CD4-positive, alpha-beta T cell treated with Interleukin-4 for 4 hours (primary cell): ENCODE data around the gene HLTF.

Source experiments
- DNase-seq: peaks from one replicate; pipeline ENCODE4 v3.0.0-alpha.2; 2020

HLTF gene

DNA sequence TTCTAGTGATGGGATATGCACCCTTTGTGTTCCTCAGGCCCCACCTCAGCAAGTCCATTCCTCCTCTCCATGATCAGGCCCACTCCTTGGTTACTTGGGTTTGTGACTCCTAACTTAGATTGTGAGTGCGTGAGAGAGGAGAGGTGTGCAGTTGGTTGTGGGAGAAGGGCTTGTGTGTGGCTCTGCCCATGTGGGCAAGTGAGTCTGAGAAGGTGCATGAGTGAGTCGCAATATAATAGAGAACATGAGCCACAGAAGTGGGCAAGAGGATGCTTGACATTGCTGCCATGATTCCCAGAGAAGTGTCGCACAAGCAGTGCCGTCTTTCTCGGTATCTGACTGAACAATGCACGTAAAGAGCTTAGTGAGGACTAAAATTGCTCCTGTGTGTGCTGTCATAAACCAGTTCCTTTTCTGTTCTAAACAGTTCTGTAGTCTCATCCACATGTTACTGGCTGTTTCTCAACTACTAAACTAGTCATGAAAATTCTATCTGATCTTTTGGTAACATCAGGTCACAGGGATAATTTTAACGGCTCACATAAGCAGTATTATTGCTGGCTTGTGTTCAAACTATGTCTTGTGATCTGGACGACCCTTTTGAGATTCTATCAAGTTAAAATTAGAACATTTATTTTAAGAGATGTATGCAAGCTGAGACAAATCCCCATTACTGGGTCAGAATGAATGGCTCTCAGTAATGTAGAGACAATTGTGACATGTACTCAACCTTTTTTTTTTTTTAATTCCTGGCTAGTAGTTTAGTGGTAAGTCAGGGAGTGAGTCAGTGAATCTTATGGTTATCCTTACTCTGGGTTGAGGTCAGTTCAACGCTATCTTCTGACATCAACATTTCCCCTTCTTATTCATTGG lies 69.4 kb downstream of the HLTF start:
- DNase-seq, result peak; percentile 13

DNA sequence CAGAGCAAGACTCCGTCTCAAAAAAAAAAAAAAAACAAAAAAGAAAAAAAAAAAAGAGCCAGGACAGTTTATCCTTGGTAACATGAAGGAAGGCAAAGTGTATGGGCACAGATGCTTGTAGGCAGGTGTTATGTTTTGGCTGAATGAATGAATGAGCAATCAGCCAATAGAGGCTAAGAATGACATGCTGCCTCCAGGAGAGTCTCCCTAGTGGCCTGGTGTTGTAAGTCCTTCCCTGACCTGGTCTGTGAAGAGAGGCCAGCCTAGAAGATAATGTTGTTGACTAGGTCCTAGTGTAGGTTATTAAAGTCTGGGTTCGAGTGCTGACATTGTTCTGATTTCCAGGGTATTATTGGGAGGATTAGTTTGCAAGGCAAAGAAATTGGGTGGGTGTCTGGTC lies 70.1 kb downstream of the HLTF start:
- no peak for DNase-seq

DNA sequence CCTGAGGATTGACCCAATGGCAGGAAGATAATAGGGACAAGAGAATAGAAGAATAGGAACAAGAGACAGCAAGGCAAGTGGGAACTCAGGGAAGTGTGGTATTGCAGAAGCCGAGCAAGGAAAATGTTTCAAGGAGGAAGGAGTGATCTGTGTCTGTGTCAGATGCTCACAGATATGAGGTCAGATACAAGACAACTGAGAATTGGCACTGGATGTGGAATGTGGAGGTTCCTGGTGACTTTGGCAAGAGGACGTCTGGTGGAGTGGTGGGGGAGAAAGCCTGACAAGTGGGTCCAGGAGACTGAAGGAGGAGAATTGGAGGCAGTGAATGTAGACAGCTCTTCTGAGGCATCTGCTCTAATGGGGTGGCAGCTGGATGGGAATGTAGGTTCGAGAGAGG lies 70.9 kb downstream of the HLTF start:
- DNase-seq, result no peak

DNA sequence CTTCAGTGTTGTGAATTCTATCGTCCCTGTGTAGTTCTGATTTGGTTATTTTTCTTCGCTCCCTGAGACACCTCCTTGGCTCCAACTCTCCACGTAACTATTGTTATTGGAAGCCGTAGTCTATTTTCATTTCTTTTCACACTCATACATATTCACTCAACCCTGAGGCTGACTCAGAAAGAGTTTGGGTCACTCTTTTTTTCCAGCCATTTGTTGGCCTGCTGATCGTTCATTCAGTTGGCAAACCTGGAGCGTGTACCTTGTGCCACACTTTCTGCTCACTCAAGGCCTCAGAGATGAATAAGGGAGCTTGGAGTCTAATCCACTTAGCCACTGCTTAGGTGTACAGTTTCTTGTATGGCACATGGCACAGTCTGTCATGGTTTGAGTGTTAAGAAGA lies 72.6 kb downstream of the HLTF start:
- DNase-seq, result no peak

DNA sequence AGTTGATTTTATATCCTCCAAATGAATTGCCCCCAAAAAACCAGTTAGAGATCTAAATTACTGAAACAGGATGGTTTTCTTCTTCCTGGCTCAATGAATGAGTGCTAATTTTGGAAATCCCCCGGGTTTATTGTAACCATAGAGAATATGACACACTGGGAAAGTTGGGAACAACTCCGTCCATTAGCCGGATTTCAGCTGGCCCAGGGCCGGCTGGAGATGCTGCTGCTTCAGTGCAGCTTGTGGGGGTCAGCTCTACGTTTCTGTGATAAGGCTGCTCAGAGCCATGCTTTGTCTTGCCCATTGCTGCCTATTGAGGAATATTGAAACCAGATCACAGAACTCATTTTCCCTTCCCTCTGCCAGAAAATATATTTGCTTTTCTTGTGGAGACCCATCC lies 74.7 kb downstream of the HLTF start:
- no peak for DNase-seq

DNA sequence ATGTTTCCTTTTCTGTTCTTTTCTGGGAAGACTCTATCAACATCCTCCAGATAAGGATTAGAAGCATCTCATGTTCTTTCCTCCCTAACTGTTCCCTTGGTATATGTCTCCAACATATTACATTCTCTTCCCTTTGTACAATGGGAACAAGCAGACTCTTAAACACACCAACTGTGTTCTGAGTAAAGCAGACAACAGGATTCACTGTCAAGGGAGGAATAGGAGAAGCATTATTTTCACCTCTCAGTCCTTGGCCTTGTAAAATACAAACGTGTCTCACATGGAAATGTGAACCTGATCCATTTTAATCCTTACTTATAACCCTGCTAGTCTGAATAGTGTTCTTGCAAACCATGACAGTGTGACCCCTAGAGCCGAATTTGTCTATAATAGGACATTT lies 75.4 kb downstream of the HLTF start:
- no peak for DNase-seq

DNA sequence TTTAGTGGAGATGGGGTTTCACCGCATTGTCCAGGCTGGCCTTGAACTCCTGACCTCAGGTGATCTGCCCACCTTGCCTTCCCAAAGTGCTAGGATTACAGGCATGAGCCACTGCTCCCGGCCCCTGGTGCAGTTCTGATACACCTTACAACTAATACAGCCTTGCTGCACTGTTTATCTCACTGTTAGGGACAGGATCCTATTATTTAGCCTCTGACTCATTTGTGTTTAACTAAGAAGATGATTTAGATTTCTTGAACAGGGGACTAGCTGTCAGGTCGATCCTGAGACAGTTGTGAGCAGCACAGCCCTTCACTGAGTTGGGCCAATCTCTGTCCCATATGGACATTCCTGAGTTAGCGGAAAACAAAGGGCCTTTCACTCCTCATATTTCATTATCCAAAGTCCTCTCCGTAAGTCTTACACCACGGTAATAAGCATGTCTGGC lies 75.8 kb downstream of the HLTF start:
- DNase-seq, result no peak

DNA sequence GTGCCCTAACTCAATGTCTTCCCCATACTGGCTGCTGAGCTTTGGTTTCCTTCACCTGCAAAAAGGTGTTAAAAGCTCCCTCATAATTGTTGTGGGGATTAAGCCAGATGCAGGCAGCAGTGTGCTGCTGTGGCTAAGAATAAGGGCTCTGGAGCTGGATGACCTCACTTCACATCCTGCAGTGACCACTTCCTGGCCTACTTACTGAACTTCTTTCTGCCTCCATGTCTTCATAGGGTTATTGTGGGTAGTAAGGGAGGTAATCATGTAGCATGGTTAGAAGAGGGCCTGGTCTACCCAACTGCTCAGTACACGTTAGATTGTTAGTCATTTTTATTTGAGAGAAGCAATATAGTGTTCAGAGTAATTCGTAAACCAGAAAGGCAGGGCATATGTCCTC lies 76.6 kb downstream of the HLTF start:
- DNase-seq, result peak; percentile 74

DNA sequence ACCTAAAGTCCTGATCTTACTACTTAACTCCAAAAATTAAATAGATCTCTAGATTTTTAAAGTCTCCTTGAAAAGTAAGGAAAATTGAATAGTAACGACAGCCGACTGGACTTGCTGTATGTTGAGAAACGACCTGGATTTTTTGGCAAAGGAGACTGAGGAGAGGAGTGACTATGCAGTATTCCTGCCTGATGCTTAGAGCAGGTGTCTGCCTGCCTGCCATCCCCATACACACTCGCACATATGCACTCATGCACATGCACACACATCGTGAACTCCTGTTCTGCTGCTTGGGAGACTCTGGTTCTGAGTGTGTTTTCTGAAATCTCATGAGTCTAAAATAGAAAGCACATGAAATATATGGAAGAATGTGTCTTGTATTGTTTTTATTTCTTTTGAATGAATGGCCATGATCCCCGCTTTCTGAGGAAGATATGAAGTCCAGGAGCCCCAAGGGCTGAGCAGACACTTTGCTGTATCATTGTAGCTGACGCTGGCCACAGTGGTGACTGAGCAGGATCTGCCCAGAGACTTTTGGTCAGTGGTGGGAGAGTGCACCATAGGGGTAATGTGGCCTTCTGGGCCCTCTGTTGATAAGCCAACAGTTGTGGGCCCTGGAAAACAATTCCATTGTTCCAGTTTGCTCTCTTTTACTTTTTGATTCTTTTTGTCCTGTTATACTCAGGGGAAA lies 78.6 kb downstream of the HLTF start:
- DNase-seq, result no peak

DNA sequence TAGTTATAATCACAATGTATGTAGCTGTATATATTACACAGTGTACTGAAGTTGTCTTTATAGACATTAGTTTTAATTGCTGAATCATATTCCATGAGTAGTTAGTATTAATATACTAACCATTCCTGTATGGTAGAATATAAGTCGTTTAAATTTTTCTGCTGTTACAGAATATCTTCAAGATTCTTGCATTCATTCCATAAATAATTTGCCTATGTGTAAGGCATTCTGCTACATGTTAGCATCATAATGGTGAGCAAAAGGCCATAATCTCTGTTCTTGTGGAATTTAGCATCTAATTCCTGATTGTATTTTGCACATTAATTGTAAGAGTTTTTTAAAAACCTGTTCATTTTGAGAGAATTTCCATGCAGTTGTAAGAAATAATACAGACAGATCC lies 80.9 kb downstream of the HLTF start:
- DNase-seq, result no peak

DNA sequence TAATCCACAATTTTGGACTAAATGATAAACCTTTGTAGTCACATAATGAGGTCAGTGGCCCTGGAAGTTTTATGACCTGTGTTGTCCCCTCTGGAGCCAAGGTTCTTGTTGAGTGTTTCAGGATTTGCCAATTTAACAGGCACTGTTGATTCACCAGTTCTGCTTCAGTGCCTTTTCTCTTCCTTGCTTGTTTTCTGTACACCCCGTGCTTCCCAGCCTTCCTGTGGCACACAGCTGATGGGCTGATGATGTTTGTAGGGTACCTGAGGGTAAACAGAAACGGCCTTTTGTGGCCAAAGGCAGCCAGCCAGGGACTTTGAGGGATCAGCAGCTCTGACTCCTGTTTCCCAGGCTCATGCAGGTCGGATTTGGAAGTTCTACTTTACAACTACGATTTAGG lies 81.7 kb downstream of the HLTF start:
- no peak for DNase-seq

DNA sequence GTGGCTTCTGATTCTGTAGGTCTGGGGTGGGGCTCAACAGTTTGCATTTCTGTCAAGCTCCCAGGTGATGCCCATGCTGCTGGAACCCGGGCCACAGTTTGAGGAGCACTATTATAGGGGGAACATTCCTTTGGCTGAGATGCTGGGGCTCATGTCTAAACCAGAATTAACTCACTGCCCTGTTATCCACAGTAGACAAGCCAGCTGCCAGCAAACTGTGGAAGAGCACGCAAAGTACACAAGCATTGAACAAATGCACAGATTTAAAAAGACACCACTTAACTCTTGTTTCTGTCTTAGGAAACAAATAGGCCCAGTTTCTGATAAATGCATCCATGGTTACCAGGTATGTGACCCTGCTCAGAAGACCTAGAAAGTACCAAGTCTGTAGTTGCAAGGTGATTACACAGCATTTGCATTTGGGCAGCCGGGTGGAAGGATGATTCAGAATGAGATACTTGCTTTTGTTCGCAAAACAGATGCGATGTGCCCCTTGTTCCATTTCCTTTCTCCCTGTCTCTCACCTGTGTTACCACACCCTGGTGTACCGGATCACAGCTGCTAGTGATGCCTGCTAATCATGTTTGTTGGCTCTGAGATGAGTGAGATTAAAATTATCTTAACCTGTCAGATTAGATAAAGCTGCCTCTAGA lies 82.6 kb downstream of the HLTF start:
- peak; percentile 60 for DNase-seq

DNA sequence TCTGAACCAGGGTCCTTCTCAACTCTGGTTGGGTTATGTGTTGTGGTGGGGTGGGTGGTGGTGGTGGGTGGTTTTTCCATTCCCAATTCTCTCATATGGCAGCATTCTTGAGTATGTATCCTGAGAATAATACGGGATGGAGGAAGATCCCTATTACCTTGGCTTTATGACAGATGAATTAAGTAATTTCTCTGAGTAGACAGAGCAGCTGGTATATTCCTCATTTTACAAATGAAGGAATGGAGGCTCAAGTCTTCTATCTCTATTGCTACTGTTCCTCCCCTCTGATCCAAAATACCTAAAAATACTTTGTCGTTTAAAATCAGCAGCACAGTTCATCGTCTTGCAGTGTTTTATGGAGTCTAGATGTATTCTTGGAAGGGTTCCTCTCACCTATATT lies 84.6 kb downstream of the HLTF start:
- DNase-seq, result no peak

DNA sequence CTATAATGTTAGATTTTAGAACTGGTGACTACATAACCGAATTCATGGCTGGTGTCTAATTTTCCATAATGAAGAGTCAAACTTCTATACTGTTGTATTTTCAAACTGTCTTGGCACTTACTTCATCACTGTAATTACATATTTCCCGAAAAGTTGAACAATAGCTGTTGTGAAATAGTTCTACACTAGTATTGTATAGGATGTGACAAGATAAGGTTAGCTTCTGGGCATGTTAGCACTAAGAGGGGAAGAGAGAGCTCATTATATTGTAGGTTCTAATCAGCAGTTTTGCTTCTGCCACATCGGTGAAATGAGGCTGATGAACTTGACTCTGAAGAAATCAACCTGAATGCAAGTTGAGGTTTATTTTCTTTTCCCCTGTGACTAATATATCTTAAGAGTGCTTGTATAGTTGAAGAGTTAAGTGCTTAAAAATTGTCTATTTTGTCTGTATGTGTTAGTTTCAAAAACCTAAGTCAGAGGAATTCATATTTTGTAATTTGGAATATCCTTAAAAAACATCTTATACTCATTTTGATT lies 86.1 kb downstream of the HLTF start:
- no peak for DNase-seq

DNA sequence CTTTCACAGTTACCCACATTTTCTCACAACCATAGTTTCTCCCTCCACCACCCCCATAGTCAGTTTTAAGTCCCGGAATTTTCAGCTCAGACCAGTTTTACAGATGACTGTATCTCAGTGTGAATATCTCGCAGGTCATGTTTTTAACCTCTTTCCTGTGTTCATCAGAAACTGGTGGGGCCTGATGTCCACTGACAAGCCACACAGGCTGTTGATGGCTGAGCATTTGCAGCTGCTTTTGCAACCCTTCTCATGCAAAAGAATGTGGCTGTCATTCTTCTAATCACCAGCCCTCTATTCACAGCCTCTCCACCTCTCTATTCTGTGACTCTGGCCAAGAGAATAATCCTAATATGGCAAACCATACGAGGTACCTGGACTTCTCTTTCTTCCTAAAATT lies 86.5 kb downstream of the HLTF start:
- no peak for DNase-seq

DNA sequence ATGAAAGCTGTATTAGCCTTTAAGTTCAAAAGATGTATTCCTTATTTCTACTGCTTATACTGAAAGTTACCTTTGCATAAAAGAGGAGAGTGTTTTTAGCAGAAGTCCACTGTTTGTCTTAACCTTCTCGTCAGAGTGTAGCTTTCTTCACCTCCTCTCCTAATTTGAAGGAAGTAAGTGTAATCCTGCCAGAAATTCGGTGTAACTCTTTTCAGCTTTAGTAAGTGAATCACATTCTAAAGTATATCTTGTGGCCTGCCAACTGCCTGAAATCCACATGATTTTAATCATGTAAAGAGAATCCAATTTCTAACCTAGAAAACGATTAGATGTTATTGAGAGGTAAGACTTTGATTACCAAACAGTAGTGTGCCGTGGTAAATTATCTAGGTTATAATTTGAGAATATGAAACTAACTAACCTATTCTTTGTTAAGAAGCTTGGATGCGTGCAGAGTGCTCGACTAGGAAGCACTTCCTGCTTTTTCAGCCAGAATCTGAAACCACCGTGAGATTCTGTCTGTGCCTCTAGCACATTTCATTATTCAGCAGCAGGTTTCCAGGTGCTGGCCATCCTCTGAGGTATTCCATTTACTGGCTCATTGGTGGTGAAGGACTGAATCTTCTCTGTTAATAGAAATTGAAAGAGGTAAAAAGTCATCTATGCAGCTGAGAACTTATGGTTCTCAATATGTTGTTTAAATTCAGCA lies 87.5 kb downstream of the HLTF start:
- DNase-seq, result no peak

DNA sequence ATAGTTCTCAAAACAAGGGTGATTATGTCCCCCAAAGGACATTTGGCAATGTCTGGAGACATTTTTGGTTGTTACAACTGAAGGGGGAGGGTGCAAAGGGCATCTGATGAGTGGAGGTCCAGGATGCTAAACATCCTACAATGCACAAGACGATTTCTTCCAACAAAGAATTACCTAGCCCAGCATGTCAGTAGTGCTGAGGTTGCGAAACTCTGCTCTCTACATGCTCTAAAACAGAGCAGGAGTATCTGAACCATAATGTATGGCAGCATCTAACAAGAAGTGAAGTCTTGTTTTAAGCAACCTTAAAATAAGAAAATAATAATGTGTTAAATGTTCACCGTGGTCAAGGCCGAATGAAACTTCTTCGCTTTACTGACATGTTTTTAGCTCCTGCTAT lies 88.0 kb downstream of the HLTF start:
- DNase-seq, result no peak

DNA sequence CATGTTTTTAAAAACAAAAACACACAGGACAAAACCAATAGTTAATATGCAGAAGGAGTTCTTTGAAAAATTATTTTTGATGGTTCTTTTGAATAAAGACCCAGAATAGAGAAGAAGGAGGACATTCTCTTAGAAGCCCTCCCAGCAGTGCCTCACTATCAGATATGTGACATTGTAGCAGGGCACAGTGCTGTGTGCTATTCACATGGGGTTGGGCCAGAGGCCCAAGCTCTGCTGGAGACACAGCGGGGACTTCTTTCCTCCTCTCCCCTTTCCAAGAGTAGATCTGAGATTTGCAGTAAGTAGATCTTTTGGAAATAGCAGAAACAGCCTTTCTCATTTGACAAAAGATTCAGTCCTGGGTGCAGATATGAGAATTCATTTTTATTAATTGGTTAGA lies 88.7 kb downstream of the HLTF start:
- DNase-seq, result no peak

DNA sequence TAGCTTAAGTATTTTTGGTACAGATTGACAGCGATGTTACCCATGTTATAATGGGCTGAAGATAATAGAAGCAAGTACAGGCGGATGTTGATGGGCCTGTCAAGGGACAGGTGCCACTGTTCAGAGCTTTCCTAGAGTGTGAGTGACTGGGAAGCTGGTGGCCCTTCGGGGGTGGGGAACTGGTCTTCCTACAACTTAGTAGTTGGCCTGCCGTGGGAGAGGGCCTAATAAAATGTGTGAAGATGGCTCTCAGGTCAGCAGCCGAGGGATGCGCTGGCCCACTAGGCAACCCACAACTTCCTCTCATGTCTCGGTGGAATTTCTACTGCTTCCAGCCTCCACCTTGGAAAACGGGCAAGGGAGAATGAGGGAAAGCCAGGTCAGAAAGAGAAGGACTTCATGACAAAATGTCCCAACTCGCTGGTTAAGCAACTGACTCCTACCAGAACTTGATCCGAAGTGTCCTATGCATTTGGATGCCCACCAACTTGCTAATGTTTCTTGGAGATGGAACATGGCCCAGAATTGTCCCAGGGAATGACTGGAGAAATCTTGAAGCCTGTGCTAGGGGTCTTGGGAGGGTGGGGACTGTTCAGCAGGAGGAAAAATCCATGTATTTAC lies 93.6 kb downstream of the HLTF start:
- DNase-seq, result no peak

DNA sequence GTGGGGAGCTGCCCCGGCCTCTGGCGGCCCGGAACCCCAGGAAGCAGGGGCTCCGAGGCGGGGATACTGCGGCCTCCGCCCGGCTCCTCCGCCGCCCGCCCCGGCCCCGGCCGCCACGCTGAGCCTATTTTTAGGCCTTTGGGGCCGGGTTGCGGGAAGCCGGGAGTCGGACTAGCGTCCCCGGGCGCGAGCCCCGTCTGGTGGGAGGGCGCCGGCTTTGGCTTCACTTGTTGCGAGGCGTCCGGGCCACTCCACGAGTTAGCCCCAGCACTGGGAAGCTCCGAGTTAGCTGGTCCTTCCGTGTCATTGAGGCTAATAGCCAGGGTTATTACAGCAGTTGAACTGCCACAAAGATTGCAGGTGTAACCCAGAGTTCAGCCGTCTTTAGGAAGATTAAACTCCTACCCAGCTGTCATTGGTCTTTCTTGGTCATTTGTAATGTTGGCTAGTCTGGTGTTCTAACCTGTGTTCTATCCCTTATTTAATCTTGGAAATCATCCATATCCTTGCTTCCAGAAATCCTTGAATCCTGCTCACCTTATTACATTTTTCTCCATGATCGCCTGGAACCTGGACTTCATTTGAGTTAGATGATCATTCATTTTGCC lies 94.2 kb downstream of the HLTF start:
- peak; percentile 40 for DNase-seq

DNA sequence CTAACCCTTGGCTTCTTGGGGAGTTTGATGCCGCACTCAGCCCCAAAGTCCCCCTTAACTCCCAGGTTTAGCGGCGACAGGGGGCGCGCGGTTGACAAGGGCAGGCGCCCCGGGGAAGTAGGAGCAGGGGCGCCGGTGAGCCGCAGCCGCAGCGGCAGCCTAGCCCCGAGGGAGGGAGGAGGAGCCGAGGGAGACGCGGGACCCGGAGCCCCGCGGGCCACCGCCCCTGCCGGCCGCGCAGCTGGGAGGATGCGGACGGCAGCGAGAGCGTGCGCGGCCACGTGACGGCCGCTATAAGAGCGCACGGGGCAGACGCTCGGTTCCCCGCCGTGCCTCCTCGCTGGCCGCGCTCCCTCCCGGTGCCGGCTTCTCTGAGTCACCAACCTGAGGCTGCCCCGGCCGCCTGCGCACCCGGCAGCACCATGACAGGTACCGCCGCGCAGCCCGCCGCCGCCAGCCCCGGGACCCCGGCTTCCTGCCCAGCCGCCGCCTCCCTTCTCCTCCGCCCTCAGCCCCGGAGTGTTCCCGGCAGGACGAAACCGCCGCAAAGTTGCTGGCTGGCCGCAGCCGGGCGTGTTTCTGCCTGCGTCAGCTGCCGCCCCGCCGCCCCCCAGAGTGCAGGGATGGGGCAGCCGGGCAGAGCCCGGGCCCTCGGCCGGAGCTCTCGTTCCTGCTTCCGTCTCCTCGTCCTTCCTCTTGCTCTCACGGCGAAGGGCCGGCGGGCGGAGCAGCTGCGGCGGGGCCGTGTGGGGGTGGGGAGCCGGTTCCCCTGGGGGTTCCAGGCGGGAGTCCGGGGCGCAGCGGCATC lies 94.9 kb downstream of the HLTF start, which contains the start of gene GYG1:
Gene GYG1, plus strand, starts transcription at position 322 of the 808 bp plus-strand sequence. Its CDS starts 101 bp downstream, at position 423.
- peak; percentile 85 for DNase-seq
